Urothelium cell line (cell line): ENCODE data around the gene LANCL2.
"Not testable (repeated sequence)": the region's sequence is repeated elsewhere in the genome, so short reads cannot be mapped to it uniquely, and the experiment has no call there.

ENCODE experiments used
- DNase-seq: peaks from one replicate; pipeline ENCODE4 v3.0.0; 2011; ENCODE audit warnings: low spot score, mixed read lengths
- FAIRE-seq: peaks from 2 replicates; lab custom pipeline; 2011; peaks lifted over from hg19 to GRCh38; lab: Jason Lieb, UNC

Gene LANCL2

GRCh38 chr7:55465691-55466090, 100.6 kb downstream of the LANCL2 start:
- FAIRE-seq (no peak), DNase-seq (no peak)

GRCh38 chr7:55467047-55467593, 102.0 kb downstream of the LANCL2 start:
- no peak for FAIRE-seq

GRCh38 chr7:55468495-55468894, 103.4 kb downstream of the LANCL2 start:
- no peak for DNase-seq
- no peak for FAIRE-seq

More at GRCh38 chr7:55467047-55467593, 102.0 kb downstream of the LANCL2 start:
- no peak for DNase-seq

DNA sequence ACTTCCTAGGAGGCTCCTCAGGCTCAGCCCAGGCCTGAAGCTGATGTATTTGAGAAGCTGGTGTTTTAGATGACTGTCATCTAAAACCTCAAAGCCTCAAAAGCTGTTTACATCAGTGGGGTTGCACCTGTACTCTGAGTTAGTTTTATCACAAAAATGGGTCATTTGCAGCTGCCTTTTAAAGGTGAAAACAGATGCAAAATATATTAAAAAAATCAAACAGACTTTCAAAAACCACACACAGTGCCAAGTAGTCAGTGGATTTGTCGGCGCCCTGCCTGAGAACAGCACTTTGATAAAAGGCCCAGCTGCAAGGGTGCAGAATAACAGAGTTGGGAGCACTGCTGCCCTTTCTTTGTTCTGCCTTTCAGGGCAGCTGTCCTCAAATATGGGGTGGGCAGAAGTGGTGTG, 104.1 kb downstream of the LANCL2 start:
- FAIRE-seq, result no peak
- DNase-seq, result no peak

DNA sequence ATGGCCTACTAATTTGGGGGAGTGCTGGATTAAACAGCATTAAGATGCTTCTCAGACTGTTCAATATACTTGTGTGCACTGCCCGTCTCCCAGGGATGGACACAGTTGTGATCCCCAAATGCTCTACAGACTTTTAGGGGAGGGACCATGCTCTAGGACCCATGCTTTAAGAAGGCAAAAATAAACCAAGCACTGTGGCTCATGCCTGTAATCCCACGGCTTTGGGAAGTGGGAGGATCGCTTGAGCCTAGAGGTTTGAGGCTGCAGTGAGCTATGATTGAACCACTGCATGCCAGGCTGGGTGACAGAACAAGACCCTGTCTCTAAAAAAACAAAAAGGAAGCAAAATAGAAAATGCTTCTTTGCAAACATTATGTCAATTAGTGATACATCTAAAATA, 104.6 kb downstream of the LANCL2 start:
- no peak for FAIRE-seq
- no peak for DNase-seq

- DNase-seq (no peak), FAIRE-seq (no peak)
These were observed 105.1 kb downstream of the LANCL2 start for GRCh38 chr7:55470261-55470660.

DNA sequence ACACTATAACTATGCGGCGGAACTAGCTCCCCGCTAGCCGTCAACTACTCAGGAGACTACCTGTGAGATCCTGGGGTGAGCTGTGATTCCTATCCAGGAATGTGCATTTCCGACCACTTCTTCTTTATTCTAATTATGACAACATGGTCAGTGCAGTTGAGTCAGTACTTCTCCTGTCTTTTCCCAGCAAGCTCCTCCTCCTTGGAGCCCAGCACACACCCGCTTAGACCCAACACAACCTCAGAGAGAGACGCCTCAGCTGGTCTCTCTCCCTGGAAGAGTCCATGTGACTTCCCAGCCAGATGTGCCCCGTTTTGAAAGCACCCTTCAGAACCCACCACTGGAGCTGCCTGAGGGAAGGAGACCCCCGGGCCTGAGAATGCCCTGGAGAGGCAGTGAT, 106.5 kb downstream of the LANCL2 start:
- not testable (repeated sequence) for FAIRE-seq, DNase-seq

DNA sequence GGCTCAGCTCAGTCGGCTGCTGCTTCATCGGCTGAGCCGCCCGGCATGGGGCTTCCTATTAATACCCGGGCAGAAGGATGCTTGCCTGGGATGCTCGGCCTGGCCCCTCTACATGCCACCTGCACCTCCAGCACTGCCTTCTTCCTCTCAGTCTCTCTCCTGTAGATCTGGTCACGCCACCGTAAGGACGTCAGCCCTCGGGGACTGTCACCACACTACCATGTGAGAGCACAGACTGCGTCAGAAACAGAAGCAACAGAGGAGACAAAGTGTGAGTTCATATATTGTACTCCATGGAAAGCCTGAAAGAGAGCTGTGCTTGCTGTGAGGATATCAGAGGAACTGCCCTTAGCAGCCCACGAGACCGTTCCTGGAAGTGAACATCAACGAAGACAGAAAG, 107.3 kb downstream of the LANCL2 start:
- DNase-seq, FAIRE-seq: not testable (repeated sequence)

DNA sequence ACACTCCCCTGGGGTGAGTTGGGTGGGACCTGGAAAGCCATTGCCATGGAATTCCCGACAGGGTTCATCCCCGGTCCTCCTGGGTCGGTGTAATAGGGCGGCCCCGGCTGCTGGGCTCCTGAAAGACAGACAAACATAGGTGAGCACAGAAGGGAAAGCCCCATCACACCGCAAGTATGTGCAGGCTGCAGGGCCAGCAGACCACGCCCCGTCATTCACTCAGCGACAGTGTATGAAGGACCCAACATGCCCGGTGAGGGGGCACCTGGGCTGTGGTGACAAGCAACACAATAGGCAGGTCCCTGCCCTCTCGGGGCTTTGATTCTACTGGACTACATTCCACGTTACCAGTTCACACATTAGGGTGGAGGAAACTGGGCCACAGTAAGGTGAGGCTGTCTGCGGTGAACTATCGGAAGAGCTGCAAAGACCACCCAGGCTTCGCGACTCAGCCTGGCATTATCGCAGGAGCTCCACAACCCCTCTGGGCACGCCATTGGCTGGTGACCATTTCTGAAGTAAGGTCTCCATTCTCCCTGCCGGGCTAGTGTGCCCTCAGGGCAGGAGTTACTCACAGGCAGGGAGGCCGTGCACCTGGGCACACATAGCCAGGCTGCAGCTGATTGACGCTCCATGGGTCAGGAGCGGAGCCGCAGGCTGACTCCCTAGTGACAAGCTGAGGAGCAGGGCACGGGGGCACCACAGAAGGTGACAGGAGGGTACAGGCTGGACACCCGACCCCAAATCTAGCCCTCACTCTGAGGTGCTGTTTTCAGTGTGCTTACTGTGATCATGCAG, 108.0 kb downstream of the LANCL2 start:
- no peak for FAIRE-seq

GRCh38 chr7:55473932-55474331, 108.8 kb downstream of the LANCL2 start:
- DNase-seq, result no peak

More for the DNA sequence above, 108.0 kb downstream of the LANCL2 start:
- DNase-seq, result no peak

GRCh38 chr7:55474944-55475854, 110.1 kb downstream of the LANCL2 start:
- FAIRE-seq (no peak), DNase-seq (no peak)

More at GRCh38 chr7:55473932-55474331, 108.8 kb downstream of the LANCL2 start:
- FAIRE-seq, result no peak

DNA sequence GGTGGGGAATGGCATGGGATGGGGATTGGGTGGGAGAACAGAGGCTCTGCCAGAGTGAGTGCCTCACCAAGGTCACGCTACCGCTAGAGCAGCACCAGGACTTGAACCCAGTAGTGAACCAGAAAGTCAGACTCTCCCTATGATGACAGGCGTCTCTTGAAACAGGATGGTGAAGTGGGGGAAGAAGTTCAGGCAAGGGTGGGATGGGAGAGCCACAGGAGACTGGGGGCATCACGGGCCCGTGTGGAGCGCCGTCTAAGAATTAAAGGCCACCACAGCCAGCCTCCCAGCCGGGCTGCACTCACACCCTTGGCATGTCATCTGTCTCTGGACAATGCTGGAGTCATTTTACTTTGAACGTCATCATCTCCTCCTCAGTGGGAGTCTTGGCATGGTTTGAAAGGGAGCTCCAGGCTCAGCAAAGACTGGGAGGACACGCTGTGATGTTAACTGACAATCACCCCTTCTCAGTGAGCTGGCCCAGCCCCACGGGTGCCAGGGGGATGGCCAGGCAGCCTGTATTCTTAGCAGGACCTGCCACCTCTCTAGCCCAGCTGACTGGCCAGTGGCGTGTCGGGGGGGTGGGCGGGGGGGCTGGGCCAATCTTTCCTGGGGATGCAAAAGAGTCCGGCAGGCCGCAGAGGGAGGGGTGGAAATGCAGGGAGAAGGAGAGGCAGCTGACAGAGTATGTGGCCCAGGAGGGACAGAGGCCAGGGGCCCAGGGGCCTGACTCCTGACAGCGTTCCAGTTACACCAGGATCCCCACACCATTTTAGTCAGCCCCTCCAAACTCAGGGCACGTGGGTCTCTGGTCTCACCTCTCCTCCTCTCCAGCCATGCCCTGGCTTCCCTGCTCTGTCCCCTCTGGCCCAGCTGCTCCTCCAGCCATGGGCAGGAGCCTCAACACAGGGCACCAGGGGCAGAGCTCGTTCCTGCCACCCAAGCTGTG, 111.0 kb downstream of the LANCL2 start:
- FAIRE-seq, result no peak
- DNase-seq, result no peak

DNA sequence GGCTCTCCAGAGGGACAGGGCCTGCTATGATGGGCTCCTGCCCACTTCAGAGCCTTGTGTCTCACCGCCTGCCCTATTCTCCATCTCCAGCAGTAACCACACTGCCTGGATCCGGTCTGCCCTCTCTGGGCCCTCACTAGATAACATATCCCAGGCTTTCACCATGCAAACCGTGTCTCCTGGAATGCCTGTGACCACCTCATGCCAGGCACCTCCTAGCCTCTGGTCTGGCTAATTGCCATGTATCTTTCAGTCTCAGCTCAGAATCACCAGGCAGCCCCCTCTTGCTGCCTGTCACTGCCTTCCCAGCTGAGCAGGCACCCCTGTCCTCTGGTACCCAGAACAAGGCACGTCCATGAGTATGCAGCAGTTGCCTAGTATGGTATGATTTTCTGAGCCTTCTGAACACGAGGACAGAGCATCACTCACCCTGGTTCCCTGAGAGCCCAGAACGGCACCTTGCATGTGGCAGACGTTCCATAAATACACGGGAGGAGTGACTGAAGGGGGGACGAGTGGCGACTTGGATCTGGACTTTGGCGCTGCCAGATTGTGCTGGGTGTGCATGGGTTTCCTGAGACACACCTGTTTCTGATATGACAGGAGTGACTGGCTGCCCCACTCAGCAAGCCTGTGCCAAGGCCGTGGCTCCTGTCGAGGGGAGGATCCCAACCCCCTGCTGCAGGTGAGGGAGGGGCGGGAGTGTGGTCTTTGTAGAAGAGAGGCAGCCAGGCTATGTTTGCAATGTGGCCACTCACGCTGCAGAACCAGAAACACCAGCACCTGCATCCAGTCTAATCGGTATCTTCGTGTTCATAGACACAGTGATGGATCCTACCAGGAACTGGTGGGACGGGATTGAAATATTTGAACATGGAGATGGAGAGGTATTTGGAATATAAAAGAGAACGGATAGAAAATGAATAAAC, 112.0 kb downstream of the LANCL2 start:
- peak; percentile 79 for FAIRE-seq
- no peak for DNase-seq

GRCh38 chr7:55477781-55478374, 112.7 kb downstream of the LANCL2 start:
- peak; percentile 56 for DNase-seq
- FAIRE-seq, result peak; percentile 53

DNA sequence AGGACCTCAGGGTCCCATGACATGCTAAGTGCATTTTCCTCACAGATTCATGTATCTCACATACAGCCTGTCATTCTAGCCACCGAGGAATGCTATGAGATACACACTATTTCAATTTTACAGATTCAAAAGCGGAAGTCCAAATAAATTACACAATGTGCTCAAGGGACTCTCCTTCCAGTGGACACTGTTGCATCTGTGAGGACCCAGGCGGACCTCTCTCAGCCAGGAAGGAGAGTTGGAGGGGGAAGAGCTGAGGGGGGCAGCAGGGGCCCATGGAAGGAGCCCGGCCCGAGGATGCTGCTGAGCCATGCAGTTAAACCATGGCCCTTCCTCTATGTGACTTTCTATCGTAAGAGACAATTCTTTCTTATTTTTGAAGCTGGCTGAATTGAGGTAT, 113.6 kb downstream of the LANCL2 start:
- no peak for DNase-seq
- FAIRE-seq, result no peak

DNA sequence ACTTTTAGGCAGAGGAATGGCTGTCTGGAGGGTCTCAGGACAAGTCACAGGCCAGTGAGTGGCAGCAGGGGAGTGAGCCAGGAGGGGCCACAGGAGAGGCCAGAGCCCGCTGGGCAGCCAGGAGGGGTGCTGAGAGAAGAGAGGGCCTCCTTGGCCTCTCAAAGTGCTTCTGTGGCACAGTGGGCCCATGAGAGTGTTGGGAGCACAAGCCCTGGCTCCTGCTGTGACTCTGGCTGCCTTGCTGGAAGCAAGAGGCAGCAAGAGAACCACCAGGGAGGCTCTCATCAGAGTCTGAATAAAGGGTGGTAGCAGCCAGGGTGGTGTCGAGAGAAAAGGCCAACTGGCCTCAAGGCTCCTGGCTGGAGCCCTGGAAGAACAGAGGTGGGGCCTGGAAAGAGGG, 116.0 kb downstream of the LANCL2 start:
- no peak for DNase-seq
- FAIRE-seq, result no peak

DNA sequence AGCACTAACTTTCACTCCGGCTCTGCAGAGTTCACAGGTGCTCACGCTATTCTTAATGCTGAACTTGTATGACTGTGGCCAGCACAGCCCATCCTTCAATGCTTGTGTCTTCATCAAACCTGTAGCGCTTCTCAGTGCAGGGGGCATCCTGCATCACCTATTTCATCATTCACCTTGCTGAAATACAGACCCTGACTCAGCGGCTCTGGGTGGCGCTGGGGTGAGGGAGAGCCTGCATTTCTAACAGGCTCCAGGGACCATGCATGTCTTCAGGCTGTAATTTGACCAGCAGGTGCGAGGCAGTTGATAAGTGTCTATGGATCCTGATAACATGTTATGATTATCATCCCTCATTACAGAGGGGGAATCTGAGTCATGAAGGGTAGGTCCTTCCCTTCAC, 117.9 kb downstream of the LANCL2 start:
- FAIRE-seq (no peak), DNase-seq (no peak)
